HCT116 (cell line): ENCODE data around the gene ARHGAP28. TPM values are rescaled to one million over a fixed set of nuclear protein-coding genes. Genes with fewer than 3 reads are reported as not detected.
"Not testable (repeated sequence)": the region's sequence is repeated elsewhere in the genome, so short reads cannot be mapped to it uniquely, and the experiment has no call there.

Experiments
- ATAC-seq: fragments of 200-7000 bp; cut with Tn5 transposase; 2 replicates; pipeline ENCODE4 v1.9.1; 2020; ENCODE audit warnings: mild to moderate bottlenecking, moderate library complexity
- BruUV-seq: library from RNA; stranded (reverse); fragments of 400-500 nt; replicated peaks from 2 replicates; lab custom pipeline; 2021; lab: Mats Ljungman, UMichigan
- CTCF ChIA-PET: fragments of 300-600 bp; sonication (Branson Sonifier 250); formaldehyde crosslinking; loops from one replicate; lab custom pipeline; 2021; ENCODE audit warnings: antibody characterized with exemption; lab: Charles Lee
- POLR2A ChIA-PET: fragments of 300-600, 350-600 bp; sonication (Branson Sonifier 250); formaldehyde crosslinking; loops from one replicate; lab custom pipeline; 2021; ENCODE audit warnings: antibody characterized with exemption; lab: Charles Lee
- RAD21 ChIA-PET, 2 experiments: fragments of 300-600 bp; sonication (Branson Sonifier 250); formaldehyde crosslinking; loops; one replicate each; lab custom pipeline; 2023; ENCODE audit warnings: low total read pairs in 2 of 2; ENCODE audit not compliant: uncharacterized antibody in 2 of 2, unreplicated experiment in 2 of 2, low non-redundant PET in 1 of 2; lab: Charles Lee
- DNase-seq: peaks from one replicate; pipeline ENCODE4 v3.0.0-alpha.2; 2010; ENCODE audit warnings: low read depth, low spot score
- H2AFZ ChIP-seq: fragments of 200-600 bp; shearing (Covaris generic), sonication (generic); 2 replicates; pipeline ENCODE4 v1.6.1; 2017; ENCODE audit warnings: low read depth, mixed run types, mixed read lengths, antibody characterized with exemption, low read length; ENCODE audit not compliant: poor library complexity, severe bottlenecking
- H3K27ac ChIP-seq: 2 replicates; pipeline ENCODE4 v1.5.1; 2012; ENCODE audit warnings: low read depth, low read length
- H3K27me3 ChIP-seq: fragments of 200-600 bp; sonication (generic); 2 replicates; pipeline ENCODE4 v1.6.1; 2016; ENCODE audit warnings: mixed run types, low read length, mixed read lengths; ENCODE audit not compliant: insufficient read depth
- H3K36me3 ChIP-seq, 2 experiments: fragments of 200-500 bp in 1 of 2; fragments of 200-600 bp in 1 of 2; sonication (Bioruptor generic) in 1 of 2; sonication (generic) in 1 of 2; 2 replicates each; pipeline versions ENCODE4 v1.5.1 to v1.6.1; 2014 to 2016; ENCODE audit warnings: low read length in 2 of 2, inconsistent platforms in 1 of 2, mixed read lengths in 1 of 2, mixed run types in 1 of 2; ENCODE audit not compliant: insufficient read depth in 2 of 2, control insufficient read depth in 1 of 2
- H3K4me1 ChIP-seq, 2 experiments: fragments of 200-600 bp in 1 of 2; sonication (generic) in 1 of 2; 2 replicates each; pipeline versions ENCODE4 v1.5.1 to v1.6.1; 2012 to 2017; ENCODE audit warnings: low read length in 2 of 2, inconsistent platforms in 1 of 2, mild to moderate bottlenecking in 1 of 2, mixed read lengths in 1 of 2, mixed run types in 1 of 2, moderate library complexity in 1 of 2; ENCODE audit not compliant: insufficient read depth in 2 of 2, control insufficient read depth in 1 of 2
- H3K4me2 ChIP-seq: fragments of 200-600 bp; sonication (generic); 2 replicates; pipeline ENCODE4 v1.6.1; 2017; ENCODE audit warnings: mixed run types, low read length, mixed read lengths
- H3K4me3 ChIP-seq, 2 experiments: fragments of 200-600 bp in 1 of 2; sonication (generic) in 1 of 2; replicated peaks in 1 of 2; 2 replicates each; pipeline ENCODE4 v1.5.1; 2011 to 2016; ENCODE audit warnings: low read length in 2 of 2, control low read depth in 1 of 2, low read depth in 1 of 2, mild to moderate bottlenecking in 1 of 2, mixed read lengths in 1 of 2, mixed run types in 1 of 2
- H3K79me2 ChIP-seq: fragments of 200-600 bp; sonication (generic); 2 replicates; pipeline ENCODE4 v1.6.1; 2017; ENCODE audit warnings: mild to moderate bottlenecking, mixed run types, low read length, moderate library complexity, mixed read lengths; ENCODE audit not compliant: insufficient read depth
- H3K9ac ChIP-seq: fragments of 200-600 bp; sonication (generic); 2 replicates; pipeline ENCODE4 v1.6.1; 2016; ENCODE audit warnings: low read length, mixed read lengths
- H3K9me2 ChIP-seq: fragments of 200-600 bp; sonication (generic), shearing (Covaris generic); 2 replicates; pipeline ENCODE4 v1.6.1; 2017; ENCODE audit warnings: mixed run types, mild to moderate bottlenecking, moderate library complexity; ENCODE audit not compliant: insufficient read depth
- H3K9me3 ChIP-seq, 2 experiments: fragments of 200-500 bp in 1 of 2; fragments of 200-600 bp in 1 of 2; sonication (Bioruptor generic) in 1 of 2; sonication (generic) in 1 of 2; 2 replicates each; pipeline ENCODE4 v1.6.1; 2014 to 2017; ENCODE audit warnings: low read length in 2 of 2, mixed read lengths in 2 of 2, inconsistent platforms in 1 of 2, low read depth in 1 of 2, mild to moderate bottlenecking in 1 of 2, mixed run types in 1 of 2, moderate library complexity in 1 of 2; ENCODE audit not compliant: control insufficient read depth in 1 of 2, insufficient read depth in 1 of 2
- H4K20me1 ChIP-seq: fragments of 200-600 bp; sonication (generic), shearing (Covaris generic); 2 replicates; pipeline ENCODE4 v1.6.1; 2017; ENCODE audit warnings: mixed run types, mild to moderate bottlenecking, moderate library complexity; ENCODE audit not compliant: insufficient read depth
- CBX3 ChIP-seq: IDR thresholded peaks from 2 replicates; pipeline ENCODE4 v1.6.1; 2012; ENCODE audit warnings: low read depth
- CEBPB ChIP-seq: IDR thresholded peaks from 2 replicates; pipeline ENCODE4 v1.6.1; 2012; ENCODE audit warnings: low read depth
- EZH2phosphoT487 ChIP-seq: fragments of 200-600 bp; IDR thresholded peaks from 2 replicates; pipeline ENCODE4 v1.6.1; 2018; ENCODE audit warnings: antibody characterized with exemption, borderline replicate concordance
- POLR2A ChIP-seq: IDR thresholded peaks from 2 replicates; pipeline ENCODE4 v1.7.0; 2011; ENCODE audit warnings: borderline replicate concordance; ENCODE audit not compliant: insufficient read depth, insufficient read length; ENCODE audit errors: extremely low read depth
- SIN3A ChIP-seq: IDR thresholded peaks from 2 replicates; pipeline ENCODE4 v1.6.1; 2012; ENCODE audit warnings: low read depth
- SRF ChIP-seq: IDR thresholded peaks from 2 replicates; pipeline ENCODE4 v1.6.1; 2012; ENCODE audit warnings: low read depth
- TCF7L2 ChIP-seq: IDR thresholded peaks from 2 replicates; pipeline ENCODE4 v1.7.0; 2011; ENCODE audit warnings: borderline replicate concordance, inconsistent platforms; ENCODE audit not compliant: insufficient read depth, insufficient read length; ENCODE audit errors: extremely low read depth
- ZNF274 ChIP-seq: fragments of 200-500 bp; sonication (Bioruptor generic); IDR thresholded peaks from 2 replicates; pipeline ENCODE4 v1.6.1; 2014; ENCODE audit warnings: mild to moderate bottlenecking, low read depth, low read length, inconsistent platforms
- intact Hi-C: fragments of 100-400 bp; cut with micrococcal nuclease; formaldehyde crosslinking; loops from 2 replicates; pipeline ENCODE4 v1.10.0; 2022
- total RNA-seq: library from RNA; stranded (reverse); gene quantifications from one replicate; pipeline ENCODE4 v1.2.1, GENCODE V29; 2021; ENCODE audit not compliant: unreplicated experiment

The ARHGAP28 gene
- total RNA-seq, 1 experiment from 2014 or later, result not detected

DNA sequence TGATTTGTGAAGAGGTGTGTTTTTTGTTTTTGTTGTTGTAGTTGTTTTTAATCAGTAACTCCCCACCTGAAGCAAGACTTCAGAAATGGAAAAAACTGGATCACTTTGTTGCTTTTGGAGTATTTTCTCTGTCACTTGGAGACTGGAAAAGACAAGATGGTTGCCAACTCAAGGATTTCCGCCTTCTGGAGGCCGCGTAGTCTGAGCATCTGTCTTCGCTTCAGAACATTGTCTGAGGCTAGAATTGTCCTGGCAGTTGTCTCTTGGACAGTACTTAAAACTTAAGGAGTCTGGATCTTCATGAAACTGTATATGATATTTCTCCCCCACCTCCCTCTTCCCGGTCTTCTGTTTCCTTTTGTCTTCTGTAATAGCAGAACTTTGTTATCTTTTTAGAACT, 67.7 kb downstream of the ARHGAP28 start:
- no peaks in the 10 kb centered on the region for H3K4me1 ChIP-seq
- TF ChIP-seq SRF, result no peak
- no peak for TF ChIP-seq CEBPB
- no peaks in the 10 kb centered on the region for H3K79me2 ChIP-seq
- POLR2A ChIA-PET, result no interaction called here
- RAD21 ChIA-PET, result no interaction called here
- H3K36me3 ChIP-seq, result no peaks in the 10 kb centered on the region
- peaks cover 6 to 19% of the 10 kb centered on the region in 2 experiments; a peak in 2 of 4 replicates for H3K9me3 ChIP-seq
- H3K27me3 ChIP-seq, result no peaks in the 10 kb centered on the region
- no peak overlapping the region for H3K27ac ChIP-seq
- CTCF ChIA-PET, result no interaction called here
- no peak overlapping the region for H3K9ac ChIP-seq
- BruUV-seq, result no TSS peak
- intact Hi-C loops, result no loop called here
- H3K4me2 ChIP-seq, result no peak overlapping the region
- ATAC-seq (no peak), DNase-seq (no peak)
- no peak overlapping the region for H3K4me3 ChIP-seq
- no peak overlapping the region for H2AFZ ChIP-seq
- no peaks in the 10 kb centered on the region for H3K9me2 ChIP-seq
- no peaks in the 10 kb centered on the region for H4K20me1 ChIP-seq

- Histone ChIP-seq H3K9me3 (peaks cover 6 to 12% of the 10 kb centered on the region in 2 experiments; a peak in 2 of 4 replicates), H3K36me3 (no peaks in the 10 kb centered on the region), H3K9ac (no peak overlapping the region), H3K4me3 (no peak overlapping the region), H3K27ac (no peak overlapping the region), H3K4me1 (no peaks in the 10 kb centered on the region), H3K9me2 (no peaks in the 10 kb centered on the region), H2AFZ (no peak overlapping the region), H4K20me1 (no peaks in the 10 kb centered on the region), H3K4me2 (no peak overlapping the region), H3K79me2 (no peaks in the 10 kb centered on the region), H3K27me3 (no peaks in the 10 kb centered on the region)
- no peak for ATAC-seq
- RAD21 ChIA-PET, result no interaction called here
- intact Hi-C loops, result no loop called here
- TF ChIP-seq POLR2A, result no peak
- no peak for TF ChIP-seq EZH2phosphoT487
- no peak for TF ChIP-seq CEBPB
- TF ChIP-seq CBX3, result no peak
- no peak for TF ChIP-seq SRF
- no peak for TF ChIP-seq ZNF274
- no peak for TF ChIP-seq SIN3A
- no peak for TF ChIP-seq TCF7L2
- no peak for DNase-seq
- CTCF ChIA-PET, result no interaction called here
- POLR2A ChIA-PET, result no interaction called here
- BruUV-seq, result no TSS peak
These were observed 69.4 kb downstream of the ARHGAP28 start for GRCh38 chr18:6798896-6799295.

GRCh38 chr18:6800309-6800708, 70.8 kb downstream of the ARHGAP28 start:
- intact Hi-C loops, RAD21 ChIA-PET, H3K9me3 ChIP-seq, H3K27me3 ChIP-seq, H3K79me2 ChIP-seq, BruUV-seq, H3K27ac ChIP-seq, H3K4me3 ChIP-seq, POLR2A ChIA-PET, H3K4me1 ChIP-seq, H2AFZ ChIP-seq, CTCF ChIA-PET, H3K4me2 ChIP-seq, H3K9me2 ChIP-seq, ATAC-seq, DNase-seq, H3K9ac ChIP-seq, H3K36me3 ChIP-seq, H4K20me1 ChIP-seq: not testable (repeated sequence)
